KMS-11 (cell line): ENCODE data around the gene VAPB.

Source experiments
- H2AFZ ChIP-seq: fragments of 200-600 bp; sonication (generic); 2 replicates; pipeline ENCODE4 v1.6.1; 2016; ENCODE audit warnings: antibody characterized with exemption, mixed run types, low read depth
- H3K27ac ChIP-seq: fragments of 200-600 bp; sonication (generic); 2 replicates; pipeline ENCODE4 v1.6.1; 2016; ENCODE audit warnings: mild to moderate bottlenecking, mixed run types
- H3K27me3 ChIP-seq: fragments of 200-600 bp; sonication (generic); 2 replicates; pipeline ENCODE4 v1.6.1; 2017; ENCODE audit warnings: mild to moderate bottlenecking, low read depth, mixed run types, moderate library complexity; ENCODE audit not compliant: insufficient read depth
- H3K36me3 ChIP-seq: fragments of 200-600 bp; sonication (generic); 2 replicates; pipeline ENCODE4 v1.6.1; 2017; ENCODE audit warnings: mild to moderate bottlenecking, mixed run types; ENCODE audit not compliant: insufficient read depth
- H3K4me1 ChIP-seq: fragments of 200-600 bp; sonication (generic); 2 replicates; pipeline ENCODE4 v1.6.1; 2016; ENCODE audit warnings: mild to moderate bottlenecking, low read depth, mixed run types; ENCODE audit not compliant: poor library complexity, severe bottlenecking
- H3K4me2 ChIP-seq: fragments of 200-600 bp; sonication (generic); 2 replicates; pipeline ENCODE4 v1.7.0; 2016; ENCODE audit warnings: mild to moderate bottlenecking, mixed run types
- H3K4me3 ChIP-seq: fragments of 200-600 bp; sonication (generic); IDR thresholded peaks from 2 replicates; pipeline ENCODE4 v1.6.1; 2017; ENCODE audit warnings: low read depth, low read length, mixed read lengths; ENCODE audit not compliant: insufficient read depth
- H3K79me2 ChIP-seq: fragments of 200-600 bp; sonication (generic); 2 replicates; pipeline ENCODE4 v1.6.1; 2016; ENCODE audit warnings: low read depth, mixed run types; ENCODE audit not compliant: insufficient read depth
- H3K9ac ChIP-seq: fragments of 200-600 bp; sonication (generic); 2 replicates; pipeline ENCODE4 v1.6.1; 2016; ENCODE audit warnings: mild to moderate bottlenecking, mixed run types
- H4K20me1 ChIP-seq: fragments of 200-600 bp; sonication (generic); 2 replicates; pipeline ENCODE4 v1.6.1; 2016; ENCODE audit warnings: mild to moderate bottlenecking, mixed run types; ENCODE audit not compliant: insufficient read depth
- CTCF ChIP-seq: fragments of 200-600 bp; sonication (generic); conservative IDR thresholded peaks from 2 replicates; pipeline ENCODE4 v1.6.1; 2017; ENCODE audit warnings: low read depth, mild to moderate bottlenecking, antibody characterized with exemption, low read length, moderate library complexity, mixed read lengths

Gene VAPB

GRCh38 chr20:58441723-58442122 is 52.7 kb downstream of the VAPB start:
- no peak for TF ChIP-seq CTCF
- Histone ChIP-seq H2AFZ (no peak overlapping the region), H3K4me3 (no peak overlapping the region), H3K36me3 (no peaks in the 10 kb centered on the region; the same call in 1 of the 2 replicates), H3K27me3 (no peaks in the 10 kb centered on the region), H4K20me1 (no peaks in the 10 kb centered on the region), H3K27ac (no peak overlapping the region), H3K9ac (no peak overlapping the region), H3K4me1 (peaks cover 8% of the 10 kb centered on the region), H3K4me2 (no peak overlapping the region), H3K79me2 (peaks cover 15% of the 10 kb centered on the region; the same call in 1 of the 2 replicates)

GRCh38 chr20:58444746-58445255 is 55.8 kb downstream of the VAPB start:
- Histone ChIP-seq H3K27me3 (no peaks in the 10 kb centered on the region), H3K27ac (no peak overlapping the region), H3K4me1 (no peaks in the 10 kb centered on the region), H3K4me3 (no peak overlapping the region), H2AFZ (no peak overlapping the region), H3K36me3 (no peaks in the 10 kb centered on the region; the same call in 1 of the 2 replicates), H3K79me2 (peaks cover 8% of the 10 kb centered on the region; the same call in 1 of the 2 replicates), H3K4me2 (no peak overlapping the region), H4K20me1 (no peaks in the 10 kb centered on the region), H3K9ac (no peak overlapping the region)
- TF ChIP-seq CTCF = no peak

- H3K9ac ChIP-seq = no peak overlapping the region
- no peaks in the 10 kb centered on the region for H4K20me1 ChIP-seq
- no peaks in the 10 kb centered on the region for H3K4me1 ChIP-seq
- no peak for TF ChIP-seq CTCF
- no peaks in the 10 kb centered on the region for H3K27me3 ChIP-seq
- no peaks in the 10 kb centered on the region; the same call in 1 of the 2 replicates for H3K36me3 ChIP-seq
- H3K4me3 ChIP-seq = no peak overlapping the region
- no peak overlapping the region for H3K27ac ChIP-seq
- no peak overlapping the region for H3K4me2 ChIP-seq
- H2AFZ ChIP-seq = no peak overlapping the region
- H3K79me2 ChIP-seq = peaks cover 1% of the 10 kb centered on the region; the same call in 1 of the 2 replicates
Measured at GRCh38 chr20:58446264-58446959, 57.4 kb downstream of the VAPB start.

GRCh38 chr20:58446960-58447265 is 57.9 kb downstream of the VAPB start:
- Histone ChIP-seq H3K9ac (no peak overlapping the region), H3K4me3 (no peak overlapping the region), H3K36me3 (no peaks in the 10 kb centered on the region; the same call in 1 of the 2 replicates), H3K79me2 (no peaks in the 10 kb centered on the region), H4K20me1 (no peaks in the 10 kb centered on the region), H3K27ac (no peak overlapping the region), H2AFZ (no peak overlapping the region), H3K27me3 (no peaks in the 10 kb centered on the region), H3K4me2 (no peak overlapping the region), H3K4me1 (no peaks in the 10 kb centered on the region)
- TF ChIP-seq CTCF = no peak
